ENCODE data around the gene CBLC.

Gene CBLC

DNA sequence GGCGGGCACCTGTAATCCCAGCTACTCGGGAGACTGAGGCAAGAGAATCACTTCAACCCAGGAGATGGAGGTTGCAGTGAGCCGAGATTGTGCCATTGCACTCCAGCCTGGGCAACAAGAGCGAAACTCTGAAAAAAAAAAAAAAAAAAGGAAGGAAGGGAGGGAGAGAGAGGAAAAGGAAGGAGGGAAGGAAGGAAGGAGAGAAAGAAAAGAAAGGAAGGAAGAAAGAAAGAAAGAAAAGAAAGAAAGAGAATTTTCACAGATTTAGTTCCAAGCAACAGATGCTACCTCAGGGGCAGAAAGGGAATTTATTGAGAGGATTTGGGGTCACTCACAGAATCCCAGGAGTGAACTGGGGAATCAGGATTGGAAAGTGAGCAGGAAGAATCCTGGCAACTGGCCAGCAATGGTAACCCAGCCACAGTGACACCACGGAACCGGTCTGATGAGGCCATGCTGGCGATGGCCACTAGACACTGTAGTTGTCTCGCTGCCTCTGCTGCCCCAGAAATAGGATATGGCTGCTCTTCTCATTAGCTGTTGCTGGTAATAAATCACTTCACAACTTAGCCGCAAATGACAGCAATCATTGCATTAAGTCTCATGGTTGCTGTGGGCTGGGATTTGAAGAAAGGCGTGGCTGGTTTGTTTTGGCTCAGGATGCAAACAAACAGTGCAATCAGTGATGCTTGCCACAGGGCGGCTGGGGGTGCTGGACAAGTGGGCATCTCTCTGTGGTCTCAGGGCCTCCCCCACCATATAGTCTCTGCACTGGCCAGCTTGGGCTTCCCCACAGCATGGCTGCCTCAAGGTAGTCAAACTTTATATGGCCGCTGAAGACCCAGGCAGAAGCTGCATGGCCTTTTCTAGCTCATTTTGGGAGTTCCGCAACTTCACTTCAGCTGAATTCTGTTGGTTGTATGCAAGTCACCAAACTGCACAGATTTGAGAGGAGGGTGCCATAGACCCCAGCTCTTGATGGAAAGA is 26.0 kb downstream of the CBLC start:
- DNase-seq, result no peak

DNA sequence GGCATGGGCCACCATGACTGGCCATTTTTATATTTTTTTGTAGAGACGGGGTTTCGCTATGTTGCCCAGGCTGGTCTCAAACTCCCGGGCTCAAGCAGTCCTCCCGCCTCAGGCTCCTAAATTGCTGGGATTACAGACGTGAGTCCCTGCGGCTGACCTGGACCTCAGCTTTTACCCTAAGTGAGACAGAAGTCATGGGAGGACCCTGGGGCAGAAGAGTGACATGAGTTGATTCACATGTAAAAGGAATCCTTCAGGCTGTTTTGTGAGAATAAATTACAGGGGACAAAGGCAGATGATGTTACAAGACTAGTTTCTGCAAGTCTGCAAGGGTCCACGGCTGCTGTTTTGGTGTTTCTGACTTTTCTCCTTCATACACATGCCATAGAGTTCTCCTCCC is 28.6 kb downstream of the CBLC start:
- DNase-seq, result no peak

DNA sequence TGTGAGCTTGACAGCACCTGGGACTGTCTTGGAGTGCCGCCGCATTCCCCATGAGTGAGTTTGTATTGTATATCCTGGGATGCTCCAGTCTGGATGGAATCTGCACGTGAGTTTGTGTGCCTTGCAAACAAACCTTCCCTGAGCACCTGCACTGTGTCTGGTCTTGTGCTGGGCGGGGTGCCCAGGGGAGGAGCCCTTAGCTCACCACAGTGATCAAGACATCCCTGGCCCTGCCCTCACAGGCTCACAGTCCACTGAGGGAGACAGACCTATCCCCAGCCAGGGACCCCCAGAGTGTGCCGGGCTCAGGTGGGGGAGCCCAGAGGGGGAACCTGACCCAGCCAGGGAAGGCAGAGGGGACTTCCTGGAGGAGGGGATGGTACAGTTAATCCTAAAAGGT is 29.5 kb downstream of the CBLC start:
- DNase-seq, result no peak

DNA sequence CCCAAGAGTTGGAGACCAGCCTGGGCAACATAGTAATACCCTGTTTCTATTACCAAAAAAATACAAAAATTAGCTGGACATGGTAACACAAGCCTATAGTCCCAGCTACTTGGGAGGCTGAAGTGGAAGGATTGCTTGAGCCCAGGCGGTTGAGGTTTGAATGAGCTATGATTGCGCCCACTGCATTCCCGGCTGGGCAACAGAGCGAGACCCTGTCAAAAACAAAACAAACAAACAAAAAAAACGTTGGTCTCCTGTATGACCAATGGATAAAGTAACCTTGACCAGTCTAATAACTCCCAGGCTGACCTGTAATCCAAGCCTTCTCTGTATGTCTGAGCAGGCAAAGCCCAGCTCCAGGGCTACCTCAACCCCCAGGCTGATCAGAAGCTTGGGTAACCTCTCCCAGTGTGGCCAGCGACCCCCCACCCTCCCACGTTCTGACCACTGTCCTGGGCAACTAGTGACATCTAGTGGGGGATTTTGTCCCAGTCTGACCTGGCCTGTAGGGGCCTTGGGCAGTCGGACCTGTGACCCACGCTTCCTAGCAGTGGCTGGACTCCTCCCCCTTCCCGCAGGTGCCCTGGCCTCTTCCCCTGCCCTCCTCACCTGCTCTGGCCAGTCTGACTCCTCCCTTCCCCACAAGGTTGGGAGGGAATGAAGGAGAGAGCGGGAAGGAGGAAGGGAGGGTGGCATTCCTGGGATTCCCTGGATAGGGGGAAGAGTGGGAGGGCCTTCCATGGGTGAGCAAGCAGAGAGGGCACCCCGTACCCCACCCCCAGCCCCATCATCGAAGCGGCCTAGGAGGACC is 30.2 kb downstream of the CBLC start:
- no peak for DNase-seq

DNA sequence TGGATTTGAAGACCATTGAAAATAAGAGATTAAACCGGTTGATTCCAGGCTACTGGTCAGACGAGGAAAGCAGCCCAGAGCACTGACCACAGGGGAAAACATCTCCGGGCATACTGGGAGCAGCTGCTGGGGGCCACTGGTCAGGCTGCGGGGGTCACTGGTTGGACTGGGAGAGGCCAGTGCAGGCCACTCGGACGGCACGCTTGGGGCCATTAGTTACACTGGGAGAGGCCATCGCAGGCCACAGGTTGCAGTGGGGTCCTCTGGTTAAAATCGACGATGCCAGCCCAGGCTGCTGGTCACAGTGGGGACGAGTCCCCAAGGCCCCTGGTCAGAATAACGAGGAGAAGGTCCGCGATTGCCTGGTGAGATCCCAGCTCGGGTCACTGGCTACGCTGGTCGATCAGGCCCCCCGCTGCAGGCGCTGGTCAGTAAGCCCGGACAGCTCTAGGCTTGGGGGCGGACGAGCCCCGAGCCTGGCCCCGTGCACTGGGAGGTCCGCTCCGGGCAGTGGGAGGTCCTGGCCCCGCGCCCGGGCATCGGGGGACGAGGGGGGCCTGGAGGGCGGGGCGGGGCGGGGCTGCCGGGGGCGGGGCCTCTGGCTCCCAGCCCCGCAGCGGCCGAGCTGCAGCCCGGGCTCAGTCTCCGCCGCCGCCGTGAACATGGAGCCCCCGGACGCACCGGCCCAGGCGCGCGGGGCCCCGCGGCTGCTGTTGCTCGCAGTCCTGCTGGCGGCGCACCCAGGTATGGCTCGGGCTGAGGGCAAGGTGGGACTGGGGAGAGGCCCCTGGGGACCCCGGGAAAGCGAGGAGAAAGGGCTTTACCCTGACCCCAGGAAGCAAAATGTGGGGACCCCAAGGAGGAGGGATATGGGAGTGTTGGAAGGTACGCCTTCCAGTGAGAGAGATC is 31.0 kb downstream of the CBLC start, which contains the start of gene BCAM:
Gene BCAM, plus strand, starts transcription at position 641 of the 909 bp plus-strand sequence. Its CDS starts 22 bp downstream, at position 663.
- no peak for DNase-seq

DNA sequence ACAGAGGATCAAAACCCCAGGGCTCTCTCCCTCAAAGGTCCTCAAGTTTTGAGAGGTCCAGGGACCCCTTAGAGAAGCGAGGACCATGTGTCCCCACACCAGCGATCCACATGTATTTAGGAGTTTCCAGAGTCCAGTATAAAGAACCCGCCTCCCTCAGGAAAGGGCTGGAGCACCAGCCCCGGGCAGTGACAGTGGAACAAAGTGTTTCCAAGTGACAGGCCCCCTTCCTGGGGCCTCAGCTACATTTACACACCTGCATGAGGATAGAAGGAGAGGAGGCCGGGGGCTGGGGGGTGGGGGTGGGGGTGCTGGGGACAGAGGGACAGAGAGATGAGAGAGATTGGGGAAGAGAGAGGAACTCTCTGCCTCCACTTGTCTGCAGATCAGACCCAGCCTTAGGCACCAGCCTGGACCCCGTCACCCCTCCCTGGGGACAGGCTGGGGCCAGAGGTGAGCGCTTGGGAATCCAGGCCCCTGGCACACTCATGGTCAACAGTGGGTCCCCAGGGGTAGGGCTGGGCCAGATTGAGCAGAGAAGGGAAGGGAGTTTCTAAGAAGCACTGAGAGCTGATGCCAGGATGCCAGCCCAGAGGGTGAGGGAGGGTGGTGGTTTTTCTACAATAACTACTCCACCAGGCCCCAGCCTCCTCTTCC is 32.0 kb downstream of the CBLC start:
- no peak for DNase-seq

DNA sequence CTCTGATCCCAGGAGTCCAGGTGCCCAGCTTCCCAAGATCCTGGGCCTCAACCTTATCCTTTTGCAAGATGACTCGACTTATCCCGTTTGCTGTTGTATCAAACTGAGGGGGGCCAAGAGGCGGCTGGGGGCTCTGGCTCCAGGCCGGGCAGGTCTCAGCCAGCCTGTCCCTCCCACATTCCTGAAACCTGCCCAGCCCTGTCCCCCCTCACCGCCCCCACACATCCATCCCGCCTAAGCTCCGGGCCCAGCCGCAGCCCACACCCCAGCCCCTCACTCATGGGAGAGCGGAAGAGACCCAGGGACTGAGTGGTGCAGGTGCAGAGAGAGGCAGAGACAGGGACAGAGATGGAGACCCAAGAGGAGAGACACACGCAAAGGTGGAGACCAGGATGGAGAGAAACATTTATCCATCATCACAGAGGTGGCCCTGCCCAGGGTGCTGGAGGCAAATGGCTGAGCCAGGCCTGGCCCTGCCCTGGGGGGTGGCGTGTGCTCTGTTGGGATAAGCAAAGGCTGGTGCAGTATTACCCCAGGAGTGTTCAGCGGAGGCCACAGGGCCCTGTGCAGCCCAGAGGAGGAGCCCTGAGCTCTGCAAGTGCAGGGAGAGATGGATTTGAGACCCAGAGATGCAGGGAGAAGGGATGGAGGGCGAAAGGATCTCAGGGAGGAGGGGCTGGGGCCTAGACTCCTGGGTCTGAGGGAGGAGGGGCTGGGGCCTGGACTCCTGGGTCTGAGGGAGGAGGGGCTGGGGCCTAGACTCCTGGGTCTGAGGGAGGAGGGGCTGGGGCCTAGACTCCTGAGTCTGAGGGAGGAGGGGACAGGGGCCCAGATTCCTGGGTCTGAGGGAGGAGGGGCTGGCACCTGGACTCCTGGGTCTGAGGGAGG is 32.8 kb downstream of the CBLC start:
- no peak for DNase-seq

DNA sequence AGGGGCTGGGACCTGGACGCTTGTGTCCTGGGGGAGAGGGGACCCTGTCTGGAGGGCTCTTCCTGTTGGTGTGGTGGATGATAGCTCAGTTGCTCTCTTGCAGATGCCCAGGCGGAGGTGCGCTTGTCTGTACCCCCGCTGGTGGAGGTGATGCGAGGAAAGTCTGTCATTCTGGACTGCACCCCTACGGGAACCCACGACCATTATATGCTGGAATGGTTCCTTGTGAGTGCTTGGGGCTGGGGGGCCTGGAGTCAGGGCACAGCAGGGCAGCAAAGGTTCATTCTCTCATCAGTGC is 33.4 kb downstream of the CBLC start:
- DNase-seq, result no peak

DNA sequence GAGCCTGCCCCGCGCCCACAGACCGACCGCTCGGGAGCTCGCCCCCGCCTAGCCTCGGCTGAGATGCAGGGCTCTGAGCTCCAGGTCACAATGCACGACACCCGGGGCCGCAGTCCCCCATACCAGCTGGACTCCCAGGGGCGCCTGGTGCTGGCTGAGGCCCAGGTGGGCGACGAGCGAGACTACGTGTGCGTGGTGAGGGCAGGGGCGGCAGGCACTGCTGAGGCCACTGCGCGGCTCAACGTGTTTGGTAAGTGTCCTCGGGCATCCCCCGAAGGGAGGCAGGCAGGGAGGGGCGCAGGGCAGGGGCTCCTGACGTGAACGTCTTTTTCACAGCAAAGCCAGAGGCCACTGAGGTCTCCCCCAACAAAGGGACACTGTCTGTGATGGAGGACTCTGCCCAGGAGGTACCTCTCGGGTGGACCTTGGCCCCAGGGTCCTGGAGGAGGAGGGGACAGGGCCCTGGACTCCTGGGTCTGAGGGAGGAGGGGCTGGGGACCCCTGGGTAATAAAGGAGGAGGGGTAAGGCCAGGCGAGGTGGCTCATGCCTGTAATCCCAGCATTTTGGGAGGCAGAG is 34.5 kb downstream of the CBLC start:
- no peak for DNase-seq

DNA sequence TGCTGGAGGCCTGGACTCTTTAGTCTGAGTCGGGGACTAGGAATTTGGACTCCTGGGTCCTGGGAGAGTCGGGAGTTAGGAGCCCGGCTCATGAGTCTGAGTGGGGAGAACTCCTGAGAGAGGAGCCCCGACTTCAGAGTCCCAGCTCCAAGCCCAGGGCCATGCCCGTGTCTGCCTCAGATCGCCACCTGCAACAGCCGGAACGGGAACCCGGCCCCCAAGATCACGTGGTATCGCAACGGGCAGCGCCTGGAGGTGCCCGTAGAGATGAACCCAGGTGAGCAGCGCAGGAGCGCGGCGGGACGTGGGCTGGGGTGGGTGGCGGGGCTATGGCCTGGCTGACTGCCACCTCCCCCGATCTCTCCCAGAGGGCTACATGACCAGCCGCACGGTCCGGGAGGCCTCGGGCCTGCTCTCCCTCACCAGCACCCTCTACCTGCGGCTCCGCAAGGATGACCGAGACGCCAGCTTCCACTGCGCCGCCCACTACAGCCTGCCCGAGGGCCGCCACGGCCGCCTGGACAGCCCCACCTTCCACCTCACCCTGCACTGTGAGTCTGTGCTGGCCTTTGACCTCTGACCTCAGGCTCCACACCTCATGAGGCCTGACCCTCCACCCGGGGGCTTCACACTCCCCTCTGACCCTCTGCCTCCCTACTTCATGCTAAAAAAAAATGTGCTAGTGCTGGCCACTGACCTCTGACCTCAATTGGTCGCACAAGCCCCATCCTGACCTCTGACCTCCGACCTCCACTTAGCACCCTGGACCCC is 35.6 kb downstream of the CBLC start:
- DNase-seq, result no peak

DNA sequence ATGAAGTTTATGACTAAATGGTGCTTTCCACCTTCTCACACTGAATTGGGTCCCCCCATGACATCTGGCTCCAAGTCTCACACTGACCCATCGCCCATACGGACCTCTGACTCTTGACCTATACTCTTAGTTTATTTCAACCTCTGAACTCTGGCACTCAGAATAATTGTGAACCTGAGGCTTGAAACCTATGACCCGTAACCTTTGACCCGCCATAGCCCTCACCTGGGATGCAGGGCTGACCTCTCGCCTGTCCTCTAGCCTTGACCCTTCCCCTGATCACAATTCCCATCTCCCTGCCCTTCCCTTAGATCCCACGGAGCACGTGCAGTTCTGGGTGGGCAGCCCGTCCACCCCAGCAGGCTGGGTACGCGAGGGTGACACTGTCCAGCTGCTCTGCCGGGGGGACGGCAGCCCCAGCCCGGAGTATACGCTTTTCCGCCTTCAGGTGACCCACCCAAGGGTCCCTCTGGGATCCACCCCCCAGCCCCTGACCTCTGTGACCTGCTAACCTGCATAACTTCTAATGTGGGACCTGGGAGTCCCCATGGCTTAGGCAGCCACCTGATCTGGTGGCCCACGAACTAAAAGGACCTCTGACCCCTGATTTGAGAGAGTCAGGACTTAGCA is 36.3 kb downstream of the CBLC start:
- no peak for DNase-seq

DNA sequence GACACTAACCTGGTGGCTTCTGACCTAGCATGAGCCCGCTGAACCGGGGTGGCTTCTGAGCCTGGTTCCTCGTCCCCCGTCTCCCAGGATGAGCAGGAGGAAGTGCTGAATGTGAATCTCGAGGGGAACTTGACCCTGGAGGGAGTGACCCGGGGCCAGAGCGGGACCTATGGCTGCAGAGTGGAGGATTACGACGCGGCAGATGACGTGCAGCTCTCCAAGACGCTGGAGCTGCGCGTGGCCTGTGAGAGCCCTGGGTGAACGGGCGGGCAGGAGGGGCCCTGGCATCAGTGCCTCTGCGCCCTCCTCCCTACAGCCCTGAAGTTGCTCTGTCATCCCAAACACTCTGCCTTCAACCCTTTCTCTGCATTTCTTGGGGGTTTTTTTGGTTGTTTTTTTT is 36.8 kb downstream of the CBLC start:
- DNase-seq, result no peak

DNA sequence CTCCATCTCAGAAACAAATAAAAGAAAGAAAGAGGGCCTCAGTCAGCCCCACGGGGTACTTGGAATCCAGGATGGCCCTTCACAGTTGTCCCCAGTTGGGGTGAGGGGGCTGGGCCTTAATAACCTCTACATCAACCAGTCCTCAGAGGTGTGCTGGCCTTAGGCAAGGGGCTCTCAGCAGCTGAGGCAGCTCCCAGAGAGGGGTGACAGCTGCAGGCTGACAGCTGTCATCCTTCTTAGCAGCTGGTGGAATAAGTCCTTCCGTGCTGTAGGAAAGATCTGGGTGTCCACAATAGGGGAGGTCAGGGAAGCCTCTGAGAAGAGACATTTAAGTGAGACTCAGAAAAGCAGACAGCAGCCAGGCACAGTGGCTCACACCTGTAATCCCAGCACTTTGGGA is 38.6 kb downstream of the CBLC start:
- no peak for DNase-seq

DNA sequence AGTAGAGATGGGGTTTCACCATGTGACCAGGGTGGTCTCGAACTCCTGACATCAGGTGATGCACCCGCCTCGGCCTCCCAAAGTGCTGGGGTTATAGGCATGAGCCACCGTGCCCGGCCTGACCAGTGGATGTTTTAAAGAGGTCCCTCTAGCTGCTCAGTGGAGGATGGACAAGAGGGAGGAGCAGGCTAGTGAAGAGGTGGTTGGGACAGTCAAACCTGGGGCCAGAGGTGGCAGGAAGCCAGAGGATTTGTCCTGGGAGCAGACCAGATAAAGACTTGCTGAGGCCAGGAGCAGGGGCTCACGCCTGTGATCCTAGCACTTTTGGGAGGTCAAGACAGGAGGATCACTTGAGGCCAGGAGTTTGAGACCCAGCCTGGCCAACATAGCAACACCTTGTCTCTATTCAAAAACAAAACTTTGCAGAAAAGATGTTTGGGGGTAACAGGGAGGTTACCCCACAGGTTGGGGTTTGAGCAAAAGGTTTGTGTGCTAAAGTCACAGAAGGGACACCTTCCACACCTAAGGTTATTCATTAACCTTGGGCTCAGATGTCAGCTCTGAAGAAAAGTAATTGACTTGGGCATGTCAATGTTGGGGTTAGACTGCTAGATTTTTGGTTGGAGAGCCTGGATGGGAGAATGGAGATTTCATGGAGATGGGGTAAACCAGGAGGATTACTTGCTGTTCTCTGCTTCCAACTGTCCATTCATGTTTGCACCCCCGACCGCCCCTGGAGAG is 40.2 kb downstream of the CBLC start:
- DNase-seq, result no peak

DNA sequence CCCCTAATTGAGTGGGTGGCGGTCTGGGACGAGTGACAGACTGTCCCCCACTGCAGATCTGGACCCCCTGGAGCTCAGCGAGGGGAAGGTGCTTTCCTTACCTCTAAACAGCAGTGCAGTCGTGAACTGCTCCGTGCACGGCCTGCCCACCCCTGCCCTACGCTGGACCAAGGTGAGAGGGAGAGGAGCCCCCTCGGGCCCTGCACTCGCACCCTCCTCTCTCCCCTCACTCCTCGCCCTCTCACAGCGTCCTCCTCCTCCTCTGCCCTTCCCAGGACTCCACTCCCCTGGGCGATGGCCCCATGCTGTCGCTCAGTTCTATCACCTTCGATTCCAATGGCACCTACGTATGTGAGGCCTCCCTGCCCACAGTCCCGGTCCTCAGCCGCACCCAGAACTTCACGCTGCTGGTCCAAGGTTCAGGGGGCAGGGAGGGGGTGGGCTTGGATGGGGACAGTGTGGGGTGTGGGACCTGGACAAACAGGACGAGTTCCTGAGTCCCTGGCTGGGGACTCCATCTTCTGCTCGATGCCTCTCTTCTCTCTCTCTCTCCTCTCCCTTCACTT is 40.9 kb downstream of the CBLC start:
- DNase-seq, result no peak

DNA sequence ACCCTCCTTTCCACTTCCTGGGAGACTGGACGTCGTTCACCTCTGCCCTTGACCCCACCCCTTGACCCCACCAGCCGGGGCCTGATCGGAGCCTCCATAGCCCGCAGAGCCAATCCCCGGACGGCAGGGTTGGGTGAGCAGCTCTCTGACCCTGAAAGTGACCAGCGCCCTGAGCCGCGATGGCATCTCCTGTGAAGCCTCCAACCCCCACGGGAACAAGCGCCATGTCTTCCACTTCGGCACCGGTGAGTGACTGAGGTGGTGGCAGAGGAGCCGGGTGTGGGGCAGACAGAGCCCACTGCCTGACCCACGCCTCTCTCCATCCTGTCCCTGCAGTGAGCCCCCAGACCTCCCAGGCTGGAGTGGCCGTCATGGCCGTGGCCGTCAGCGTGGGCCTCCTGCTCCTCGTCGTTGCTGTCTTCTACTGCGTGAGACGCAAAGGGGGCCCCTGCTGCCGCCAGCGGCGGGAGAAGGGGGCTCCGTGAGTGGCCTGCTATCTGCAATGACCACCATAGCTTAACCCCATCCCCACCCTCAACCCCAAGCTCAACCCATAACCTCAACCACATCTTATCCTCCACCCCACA is 41.6 kb downstream of the CBLC start:
- no peak for DNase-seq

DNA sequence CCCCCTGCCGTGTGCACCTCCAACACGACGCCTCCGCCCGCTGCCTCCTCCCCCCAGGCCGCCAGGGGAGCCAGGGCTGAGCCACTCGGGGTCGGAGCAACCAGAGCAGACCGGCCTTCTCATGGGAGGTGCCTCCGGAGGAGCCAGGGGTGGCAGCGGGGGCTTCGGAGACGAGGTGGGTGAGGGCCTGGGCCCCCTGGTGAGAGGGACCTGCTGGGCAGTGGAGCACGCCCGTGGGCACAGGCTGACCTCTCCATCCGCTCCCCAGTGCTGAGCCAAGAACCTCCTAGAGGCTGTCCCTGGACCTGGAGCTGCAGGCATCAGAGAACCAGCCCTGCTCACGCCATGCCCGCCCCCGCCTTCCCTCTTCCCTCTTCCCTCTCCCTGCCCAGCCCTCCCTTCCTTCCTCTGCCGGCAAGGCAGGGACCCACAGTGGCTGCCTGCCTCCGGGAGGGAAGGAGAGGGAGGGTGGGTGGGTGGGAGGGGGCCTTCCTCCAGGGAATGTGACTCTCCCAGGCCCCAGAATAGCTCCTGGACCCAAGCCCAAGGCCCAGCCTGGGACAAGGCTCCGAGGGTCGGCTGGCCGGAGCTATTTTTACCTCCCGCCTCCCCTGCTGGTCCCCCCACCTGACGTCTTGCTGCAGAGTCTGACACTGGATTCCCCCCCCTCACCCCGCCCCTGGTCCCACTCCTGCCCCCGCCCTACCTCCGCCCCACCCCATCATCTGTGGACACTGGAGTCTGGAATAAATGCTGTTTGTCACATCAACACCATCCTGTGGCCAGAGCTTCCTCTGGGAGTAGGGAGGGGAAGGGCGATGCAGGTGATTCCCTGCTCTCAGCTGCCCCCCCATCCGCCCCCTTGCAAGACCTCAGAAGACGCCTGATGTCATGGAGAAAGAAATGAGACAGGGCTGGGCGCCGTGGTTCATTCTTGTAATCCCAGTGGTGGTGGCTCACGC is 43.2 kb downstream of the CBLC start:
- no peak for DNase-seq
